Fibroblast of lung (primary cell): ENCODE data around the gene WDR7.

Experiments
- CTCF ChIP-seq, 2 donors: IDR thresholded peaks in 1 of 2; conservative IDR thresholded peaks in 1 of 2; 1 replicate in 1 of 2; 2 replicates in 1 of 2; pipeline ENCODE4 v1.5.1; 2011 to 2012; ENCODE audit warnings: low read length in 2 of 2, control low read depth in 1 of 2, inconsistent platforms in 1 of 2, low read depth in 1 of 2, mild to moderate bottlenecking in 1 of 2
- EZH2 ChIP-seq: IDR thresholded peaks from 2 replicates; pipeline ENCODE4 v1.5.1; 2012; ENCODE audit warnings: low read length, control low read depth, mild to moderate bottlenecking; ENCODE audit errors: missing control alignments

DNA sequence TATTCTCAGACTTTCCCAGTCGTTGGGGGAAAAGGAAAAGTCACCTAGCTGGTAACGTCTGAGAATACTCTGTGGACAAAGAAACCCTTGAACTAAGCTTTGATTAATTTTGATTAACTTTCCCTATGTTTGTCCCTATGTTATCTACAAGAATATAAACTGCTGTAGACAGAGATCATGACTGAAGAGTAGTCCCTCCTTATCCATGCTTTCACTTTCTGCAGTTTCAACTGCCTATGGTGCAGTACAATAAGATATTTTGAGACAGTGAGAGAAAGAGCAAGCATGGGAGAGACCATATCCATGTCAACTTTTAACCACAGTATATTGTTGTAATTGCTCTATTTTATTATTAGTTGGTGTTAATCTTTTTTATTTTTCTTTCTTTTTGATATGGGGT lies 44.5 kb upstream of the WDR7 start:
- TF ChIP-seq CTCF (conservative IDR thresholded peaks at IDR 0.05 in 1 of 2, IDR thresholded peaks at IDR 0.05 in 1 of 2; ENCODE audit: low read depth in 1 of 2, low read length in 2 of 2) (no peak), EZH2 (no peak)
